HG03039 (cell line): ENCODE results near the gene LAMA2.

Experiments used
- ATAC-seq: cut with Tn5 transposase; IDR thresholded peaks from one replicate; pipeline ENCODE4 v1.9.1; 2021; ENCODE audit warnings: mild to moderate bottlenecking, moderate library complexity; ENCODE audit not compliant: unreplicated experiment

Gene LAMA2

GRCh38 chr6:129251669-129252376, 368.9 kb downstream of the LAMA2 start:
- peak; percentile 88 for ATAC-seq

DNA sequence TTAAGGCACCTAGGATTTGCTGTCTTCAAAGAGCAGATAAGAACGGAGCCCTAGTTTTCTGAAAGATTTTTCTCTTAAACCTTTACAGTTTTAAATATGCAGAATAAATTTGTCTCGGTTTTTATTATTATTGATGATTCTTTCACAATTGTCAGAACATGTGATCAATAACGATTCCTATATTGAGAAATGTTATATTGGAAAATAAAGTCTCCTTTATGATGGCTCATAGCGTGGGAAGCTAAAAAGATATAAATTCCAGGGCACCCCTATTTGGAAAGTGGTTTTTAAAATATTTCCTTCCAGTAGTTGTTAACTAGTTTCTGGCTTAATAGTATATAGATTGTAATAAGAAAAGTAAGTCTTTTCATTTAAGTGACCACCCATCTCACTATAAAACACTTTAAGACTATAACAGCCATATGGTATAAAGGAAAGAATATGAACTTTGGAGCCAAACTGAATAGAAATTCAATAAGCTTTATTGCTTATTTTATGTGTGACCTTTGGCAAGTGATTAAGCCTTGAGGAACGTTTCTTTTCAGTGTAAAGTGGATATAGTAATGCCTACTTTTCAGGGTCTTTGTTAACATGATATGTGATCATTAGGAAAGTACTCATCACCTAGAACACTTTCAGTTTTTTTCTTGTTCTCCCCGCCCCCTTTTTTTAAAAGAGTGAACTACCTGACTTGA, 369.6 kb downstream of the LAMA2 start:
- ATAC-seq, result no peak

DNA sequence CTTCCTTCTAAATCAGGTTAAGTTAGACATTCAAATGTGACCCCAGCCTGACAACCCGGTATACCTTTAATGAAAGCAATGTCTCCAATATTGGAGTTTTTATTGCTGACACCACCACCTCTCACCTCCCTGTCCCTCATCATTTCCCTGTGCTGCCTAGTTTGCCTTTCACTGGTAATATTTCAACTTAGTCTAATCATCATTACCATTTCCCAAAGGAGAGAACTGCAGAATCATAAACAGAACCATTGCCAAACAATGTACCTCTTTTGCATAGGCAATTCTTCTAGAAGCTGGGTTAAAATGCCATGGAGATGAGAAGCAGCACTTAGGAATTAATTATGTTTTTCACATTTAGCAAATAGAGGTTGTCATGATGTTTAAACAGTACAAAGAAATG, 370.3 kb downstream of the LAMA2 start:
- no peak for ATAC-seq

DNA sequence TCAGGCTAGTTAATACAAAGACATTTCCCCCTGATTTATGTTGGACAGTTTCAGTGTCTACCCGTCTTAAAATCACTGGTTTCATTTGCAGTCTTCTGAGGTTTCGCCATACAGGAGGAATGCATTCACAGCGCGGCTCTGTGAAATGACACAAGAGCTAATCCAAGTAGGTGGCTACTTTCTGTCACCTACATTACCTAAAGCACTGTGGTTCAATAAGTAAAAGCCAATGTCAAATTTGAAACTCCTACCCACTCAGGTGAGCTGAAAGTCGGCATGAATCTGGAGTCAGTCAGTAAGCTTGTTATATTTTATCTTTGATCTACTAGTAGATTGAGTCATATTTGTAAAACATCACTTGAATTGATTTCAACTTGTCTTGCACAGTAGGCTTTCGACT, 370.8 kb downstream of the LAMA2 start:
- ATAC-seq, result no peak

DNA sequence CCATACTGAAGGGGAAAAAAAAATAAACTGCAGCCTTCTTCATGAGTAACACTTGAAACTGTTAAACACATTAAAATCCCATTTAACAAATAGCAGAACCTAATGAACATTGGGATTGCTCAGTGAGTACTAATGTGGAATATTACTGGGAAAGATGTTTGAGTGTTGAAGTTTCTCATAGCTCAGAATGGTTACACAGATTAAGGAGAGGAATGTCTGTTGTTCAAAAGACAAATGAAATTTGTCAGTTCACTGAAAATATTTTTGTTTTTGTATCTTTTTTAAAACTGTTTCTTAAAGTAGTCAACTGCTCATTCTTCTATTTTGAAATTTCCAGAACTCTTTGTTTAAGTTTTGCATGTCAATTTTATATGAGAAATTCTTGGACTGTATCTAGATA, 374.3 kb downstream of the LAMA2 start:
- ATAC-seq, result no peak

DNA sequence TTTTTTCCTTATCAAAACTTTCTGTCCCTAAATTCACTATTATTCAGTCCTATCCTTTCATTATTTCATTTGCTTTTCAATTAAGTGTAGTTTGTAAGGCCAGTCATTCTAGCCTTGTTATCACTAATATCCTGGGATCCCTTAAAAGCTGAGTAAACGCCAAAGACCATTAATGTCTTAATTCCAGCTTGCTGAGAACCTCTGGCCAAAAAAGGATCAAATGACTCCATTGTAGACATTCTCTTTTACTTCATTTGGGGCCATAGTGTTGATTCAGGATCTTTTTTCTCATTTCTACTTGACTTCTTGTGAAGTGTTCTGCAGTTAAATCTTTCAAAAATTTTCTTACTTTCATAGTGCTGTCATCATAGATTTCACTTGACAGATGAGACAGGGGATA, 379.7 kb downstream of the LAMA2 start:
- ATAC-seq, result no peak

- no peak for ATAC-seq
Measured at GRCh38 chr6:129263176-129263575, 380.2 kb downstream of the LAMA2 start.

- ATAC-seq, result no peak
Measured at GRCh38 chr6:129264480-129265045, 381.6 kb downstream of the LAMA2 start.

DNA sequence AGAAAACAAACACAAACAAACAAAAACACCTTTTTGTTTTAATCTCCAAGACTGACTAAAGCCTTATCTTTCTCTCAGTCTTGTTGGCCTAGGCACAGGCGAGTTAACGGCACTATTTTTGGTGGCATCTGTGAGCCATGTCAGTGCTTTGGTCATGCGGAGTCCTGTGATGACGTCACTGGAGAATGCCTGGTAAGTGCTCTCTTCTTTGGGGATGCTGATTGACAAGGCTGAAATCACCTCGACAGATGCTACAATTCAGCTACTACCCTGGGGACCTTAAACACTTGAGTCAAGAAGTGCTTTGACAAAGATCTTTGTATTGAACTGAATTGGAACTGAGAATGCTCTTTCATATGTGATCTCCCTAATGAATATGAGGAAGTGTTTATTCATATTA, 384.1 kb downstream of the LAMA2 start:
- no peak for ATAC-seq

DNA sequence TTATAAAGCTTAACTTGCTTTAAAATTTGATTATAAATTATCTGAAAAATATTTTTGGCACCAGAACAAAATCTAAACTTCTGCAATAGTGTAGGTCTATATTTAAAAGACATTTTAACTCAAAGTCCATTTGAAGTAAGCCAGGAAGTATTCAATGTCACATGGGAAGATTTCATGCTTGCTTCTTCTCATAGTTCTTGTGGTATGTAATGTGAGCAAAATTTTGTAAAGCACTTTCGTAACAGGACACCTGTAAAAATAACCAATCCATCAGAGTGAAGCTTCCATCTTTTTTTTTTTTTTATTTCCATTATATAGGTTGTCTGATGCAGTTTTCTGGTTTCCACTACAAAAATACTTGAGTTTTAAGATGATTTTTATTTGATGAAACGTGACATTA, 386.1 kb downstream of the LAMA2 start:
- ATAC-seq, result no peak

DNA sequence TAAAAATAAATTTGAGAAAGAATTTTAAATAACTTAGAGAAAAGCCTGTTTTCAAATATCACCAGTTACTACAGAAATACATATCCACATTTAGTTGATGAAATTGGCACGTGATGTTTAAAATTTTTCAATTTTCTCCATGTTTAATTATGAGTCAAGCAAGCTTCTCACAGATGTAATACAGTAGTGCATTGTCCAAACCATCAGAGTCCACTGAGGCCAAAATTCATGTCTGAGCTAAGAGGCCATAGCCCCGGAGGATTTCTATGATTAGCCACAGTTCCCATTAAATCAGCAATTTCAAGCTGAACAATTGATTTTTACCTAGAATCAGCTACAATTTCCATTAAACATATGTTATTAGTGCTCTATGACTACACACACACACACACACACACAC, 387.0 kb downstream of the LAMA2 start:
- ATAC-seq, result no peak

DNA sequence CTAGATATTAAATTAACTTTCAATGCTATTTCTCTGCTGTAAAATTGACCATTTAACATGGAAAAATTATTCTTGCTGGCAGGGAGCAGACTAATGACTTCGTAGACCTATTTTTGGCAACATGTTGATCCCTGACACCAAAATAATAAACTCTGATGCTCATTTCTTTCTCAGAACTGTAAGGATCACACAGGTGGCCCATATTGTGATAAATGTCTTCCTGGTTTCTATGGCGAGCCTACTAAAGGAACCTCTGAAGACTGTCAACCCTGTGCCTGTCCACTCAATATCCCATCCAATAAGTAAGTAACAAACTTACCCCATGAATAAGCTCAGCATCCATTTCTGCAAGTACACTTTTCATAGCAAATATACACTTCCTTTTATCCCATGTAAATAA, 387.5 kb downstream of the LAMA2 start:
- ATAC-seq, result no peak

DNA sequence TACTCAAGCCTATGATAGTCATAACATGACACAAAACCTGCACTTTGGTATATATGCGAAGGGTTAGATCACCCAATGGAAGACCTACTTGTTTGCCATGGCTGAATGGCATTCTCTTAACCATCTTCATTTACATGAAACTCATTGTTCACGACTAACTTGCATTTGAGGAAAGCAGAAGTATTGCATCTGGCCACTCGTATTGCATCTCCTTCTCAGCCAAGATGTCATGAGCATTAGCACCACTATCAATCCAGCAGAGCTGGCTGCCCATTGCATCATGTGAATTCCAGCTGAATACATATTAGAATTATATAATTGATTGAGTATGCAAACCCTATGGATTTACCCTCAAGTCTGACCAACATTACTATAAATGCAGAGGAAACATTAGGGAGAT, 390.2 kb downstream of the LAMA2 start:
- ATAC-seq, result no peak

DNA sequence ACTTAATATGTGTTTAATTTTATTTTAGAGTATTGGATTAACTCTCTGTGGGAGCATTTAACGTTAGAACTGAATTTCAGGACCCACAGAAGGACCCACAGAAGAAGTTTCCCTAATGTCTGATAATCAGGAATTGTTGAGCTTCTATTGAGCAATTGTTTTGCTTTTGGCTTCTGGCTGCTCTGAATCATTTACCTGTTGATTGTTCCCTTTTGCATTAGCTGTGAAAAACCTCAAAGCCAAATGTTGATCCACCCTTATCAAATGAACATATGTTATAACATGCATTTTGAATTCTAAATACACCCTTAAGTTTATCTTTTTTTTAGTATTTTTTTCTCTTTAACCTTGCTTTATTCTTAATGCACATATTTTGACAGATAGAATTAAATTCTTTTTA, 393.5 kb downstream of the LAMA2 start:
- ATAC-seq, result no peak

- no peak for ATAC-seq
Measured at GRCh38 chr6:129276986-129277385, 394.0 kb downstream of the LAMA2 start.

- ATAC-seq, result no peak
Measured at GRCh38 chr6:129279343-129280292, 396.7 kb downstream of the LAMA2 start.

DNA sequence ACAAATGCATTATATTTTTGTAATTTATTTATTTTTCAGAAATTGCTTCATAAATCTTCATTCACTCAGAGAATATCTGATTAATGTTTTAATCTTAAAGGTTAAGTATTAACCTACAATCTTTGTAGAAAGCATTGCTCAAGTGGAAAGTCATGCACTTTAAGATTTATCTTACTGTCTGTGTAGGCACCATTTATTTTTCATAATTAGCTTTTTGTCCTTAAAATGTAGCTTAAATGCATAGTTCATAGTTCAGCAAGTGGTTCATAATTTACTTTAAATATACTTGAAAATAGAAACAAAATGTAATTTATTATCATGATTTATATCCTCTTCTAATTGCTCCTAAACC, 397.3 kb downstream of the LAMA2 start:
- ATAC-seq, result no peak

DNA sequence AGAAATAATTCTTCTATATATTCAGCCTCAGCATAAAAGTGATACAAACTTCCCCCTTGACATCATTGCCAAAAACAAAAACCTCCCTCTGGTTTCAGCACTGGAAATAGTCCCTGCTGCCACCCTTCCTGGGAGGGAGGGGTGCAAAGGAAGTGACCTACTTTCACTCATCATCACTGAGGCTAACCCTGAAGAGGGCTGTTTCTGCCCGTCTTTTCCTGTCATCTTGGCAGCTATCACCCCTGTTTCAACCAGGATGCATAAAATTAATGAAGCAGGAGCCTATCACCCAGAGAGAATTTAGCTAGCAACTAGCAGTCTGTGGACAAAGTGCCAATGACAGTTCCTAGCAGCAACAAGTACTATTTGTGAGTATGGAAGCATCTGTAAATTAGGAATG, 397.8 kb downstream of the LAMA2 start:
- ATAC-seq, result no peak

DNA sequence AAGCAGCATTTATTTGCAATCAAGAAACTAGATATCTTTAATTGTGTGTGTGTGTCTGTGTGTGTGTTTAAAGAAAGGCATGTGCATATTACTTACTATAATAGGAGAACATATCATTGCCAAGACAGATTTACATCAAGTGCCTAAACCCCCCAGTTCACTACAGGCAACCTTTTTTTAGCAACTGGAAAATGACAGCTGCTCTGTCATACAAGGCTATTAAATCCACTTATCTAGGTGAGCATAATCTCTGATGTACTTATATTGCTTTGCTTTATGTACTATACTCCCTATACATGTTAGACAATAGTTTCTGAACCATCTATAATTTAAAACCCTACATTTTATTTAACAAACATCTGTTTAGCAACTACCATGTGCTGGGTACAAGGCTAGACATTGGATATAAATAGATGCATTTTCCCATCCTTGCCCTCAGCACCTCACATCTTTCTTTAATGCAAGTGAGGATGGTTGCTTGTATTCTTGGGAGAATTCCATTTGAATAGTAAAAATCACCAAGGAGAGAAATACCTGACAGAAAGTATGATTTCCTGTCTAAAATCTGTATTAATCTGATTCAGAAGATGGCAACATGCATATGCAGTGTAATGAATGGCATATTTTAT, 398.3 kb downstream of the LAMA2 start:
- no peak for ATAC-seq

DNA sequence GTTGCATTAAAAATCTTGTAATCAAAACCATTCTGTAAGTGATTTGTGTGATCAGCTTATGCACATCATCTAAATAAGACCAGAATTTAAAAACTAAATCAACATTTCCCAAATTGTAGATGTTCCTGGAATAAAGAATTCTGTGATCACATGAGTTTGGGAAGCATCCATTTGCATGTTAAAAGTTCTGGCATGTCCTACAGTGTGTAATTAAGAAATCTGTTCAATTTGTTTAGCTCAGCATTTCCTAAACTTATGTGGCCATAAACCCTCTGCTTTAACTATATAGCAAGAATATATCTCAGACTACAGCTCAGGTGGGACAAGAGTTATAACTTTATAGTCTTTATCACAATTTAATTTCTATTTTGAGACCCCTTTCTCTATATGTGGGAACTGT, 399.1 kb downstream of the LAMA2 start:
- ATAC-seq, result no peak

DNA sequence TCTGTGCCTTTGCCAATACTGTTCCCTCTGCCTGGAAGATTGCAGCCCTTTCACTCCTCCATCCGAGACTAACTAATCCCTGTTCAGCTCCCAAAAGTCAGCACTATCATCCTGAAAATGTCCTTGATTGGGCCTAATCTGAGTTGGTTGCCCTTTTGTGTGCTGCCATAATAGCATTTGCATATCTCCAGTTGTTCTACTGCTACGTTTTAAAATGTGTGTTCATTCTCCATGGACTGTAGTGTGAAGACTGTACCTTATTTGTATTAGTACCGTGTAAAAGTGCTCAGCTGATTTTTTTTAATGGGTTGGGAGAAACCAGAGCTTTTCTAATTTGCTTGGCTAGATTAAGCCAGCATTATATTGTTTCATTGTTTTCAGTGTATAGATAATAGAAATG, 401.3 kb downstream of the LAMA2 start:
- no peak for ATAC-seq
